Neutrophil (primary cell): ENCODE data around the gene STAB2.

Experiments used
- H3K27ac ChIP-seq: fragments of 200-600 bp; sonication (generic); 2 replicates; pipeline ENCODE4 v1.5.1; 2016; ENCODE audit warnings: mild to moderate bottlenecking, moderate library complexity
- H3K27me3 ChIP-seq: fragments of 200-600 bp; sonication (generic); 2 replicates; pipeline ENCODE4 v1.6.0; 2016; ENCODE audit warnings: mild to moderate bottlenecking
- H3K36me3 ChIP-seq: fragments of 200-600 bp; sonication (generic); 2 replicates; pipeline ENCODE4 v1.5.1; 2017
- H3K4me1 ChIP-seq, 2 experiments: fragments of 200-600 bp in 1 of 2; sonication (generic) in 1 of 2; 1 replicate in 1 of 2; 2 replicates in 1 of 2; pipeline versions ENCODE4 v1.5.1 to v1.6.1; 2013 to 2016; ENCODE audit warnings: low read depth in 1 of 2, low read length in 1 of 2, mild to moderate bottlenecking in 1 of 2, moderate library complexity in 1 of 2; ENCODE audit not compliant: control insufficient read depth in 1 of 2, insufficient read depth in 1 of 2
- H3K4me3 ChIP-seq, 2 experiments: fragments of 200-600 bp in 1 of 2; sonication (generic) in 1 of 2; 1 replicate in 1 of 2; 2 replicates in 1 of 2; pipeline ENCODE4 v1.5.1; 2013 to 2016; ENCODE audit warnings: low read depth in 1 of 2, low read length in 1 of 2, mild to moderate bottlenecking in 1 of 2, moderate library complexity in 1 of 2
- H3K9me3 ChIP-seq: fragments of 200-600 bp; sonication (generic); 2 replicates; pipeline ENCODE4 v1.5.1; 2016
- TF ChIP-seq, protein P1 (sequence below): fragments of 200-600 bp; sonication (generic); IDR thresholded peaks from 2 replicates; pipeline ENCODE4 v1.5.1; 2016; ENCODE audit warnings: antibody characterized with exemption

Gene STAB2

DNA sequence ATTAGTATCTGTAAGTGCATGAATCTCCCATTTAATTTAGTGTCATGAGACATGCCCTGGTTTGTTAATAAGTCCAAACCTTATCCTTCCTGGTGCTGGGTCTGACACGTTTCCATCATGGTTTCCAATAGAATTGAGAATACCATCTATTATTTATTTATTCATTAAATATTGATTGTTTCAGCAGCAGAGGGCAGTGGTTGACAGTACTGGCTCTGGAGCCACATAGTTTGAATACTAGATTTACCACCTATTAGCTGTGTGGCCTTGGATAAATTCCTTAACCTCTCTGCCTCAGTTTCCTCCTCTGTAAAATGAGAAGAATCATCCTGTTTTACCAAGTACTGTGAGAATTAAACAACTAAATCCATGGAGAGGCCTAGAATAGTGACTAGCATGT, 941 bp upstream of the STAB2 start:
- no peaks in the 10 kb centered on the region for H3K36me3 ChIP-seq
- H3K4me1 ChIP-seq: no peaks in the 10 kb centered on the region
- no peak overlapping the region for H3K4me3 ChIP-seq
- TF ChIP-seq, protein P1, sequence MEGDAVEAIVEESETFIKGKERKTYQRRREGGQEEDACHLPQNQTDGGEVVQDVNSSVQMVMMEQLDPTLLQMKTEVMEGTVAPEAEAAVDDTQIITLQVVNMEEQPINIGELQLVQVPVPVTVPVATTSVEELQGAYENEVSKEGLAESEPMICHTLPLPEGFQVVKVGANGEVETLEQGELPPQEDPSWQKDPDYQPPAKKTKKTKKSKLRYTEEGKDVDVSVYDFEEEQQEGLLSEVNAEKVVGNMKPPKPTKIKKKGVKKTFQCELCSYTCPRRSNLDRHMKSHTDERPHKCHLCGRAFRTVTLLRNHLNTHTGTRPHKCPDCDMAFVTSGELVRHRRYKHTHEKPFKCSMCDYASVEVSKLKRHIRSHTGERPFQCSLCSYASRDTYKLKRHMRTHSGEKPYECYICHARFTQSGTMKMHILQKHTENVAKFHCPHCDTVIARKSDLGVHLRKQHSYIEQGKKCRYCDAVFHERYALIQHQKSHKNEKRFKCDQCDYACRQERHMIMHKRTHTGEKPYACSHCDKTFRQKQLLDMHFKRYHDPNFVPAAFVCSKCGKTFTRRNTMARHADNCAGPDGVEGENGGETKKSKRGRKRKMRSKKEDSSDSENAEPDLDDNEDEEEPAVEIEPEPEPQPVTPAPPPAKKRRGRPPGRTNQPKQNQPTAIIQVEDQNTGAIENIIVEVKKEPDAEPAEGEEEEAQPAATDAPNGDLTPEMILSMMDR: no peak
- H3K27ac ChIP-seq: no peak overlapping the region
- H3K9me3 ChIP-seq: no peaks in the 10 kb centered on the region
- H3K27me3 ChIP-seq: peaks cover 32% of the 10 kb centered on the region

DNA sequence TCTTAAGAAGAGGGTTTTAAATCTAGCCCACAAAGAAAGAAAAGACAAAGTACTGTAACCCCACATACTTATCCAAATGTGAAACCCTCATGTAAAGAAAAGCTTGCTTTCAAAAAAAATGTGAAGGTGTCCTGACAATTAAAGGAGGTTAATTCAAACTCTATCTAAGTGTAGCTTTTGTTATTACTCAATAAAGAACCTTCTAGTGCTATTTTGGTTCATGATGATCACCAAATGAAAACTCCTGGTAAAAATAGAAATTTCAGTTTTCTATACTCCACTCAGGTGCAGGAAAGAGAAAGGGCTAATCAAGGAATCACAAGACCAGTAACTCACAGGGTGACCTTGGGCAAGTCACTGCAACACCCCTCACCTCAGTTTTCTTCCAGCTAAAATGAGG, 1.6 kb downstream of the STAB2 start:
- TF ChIP-seq, protein P1: no peak
- Histone ChIP-seq H3K4me3 (no peak overlapping the region), H3K27ac (no peak overlapping the region), H3K4me1 (no peaks in the 10 kb centered on the region), H3K36me3 (no peaks in the 10 kb centered on the region), H3K27me3 (peaks cover 23% of the 10 kb centered on the region), H3K9me3 (no peaks in the 10 kb centered on the region)

DNA sequence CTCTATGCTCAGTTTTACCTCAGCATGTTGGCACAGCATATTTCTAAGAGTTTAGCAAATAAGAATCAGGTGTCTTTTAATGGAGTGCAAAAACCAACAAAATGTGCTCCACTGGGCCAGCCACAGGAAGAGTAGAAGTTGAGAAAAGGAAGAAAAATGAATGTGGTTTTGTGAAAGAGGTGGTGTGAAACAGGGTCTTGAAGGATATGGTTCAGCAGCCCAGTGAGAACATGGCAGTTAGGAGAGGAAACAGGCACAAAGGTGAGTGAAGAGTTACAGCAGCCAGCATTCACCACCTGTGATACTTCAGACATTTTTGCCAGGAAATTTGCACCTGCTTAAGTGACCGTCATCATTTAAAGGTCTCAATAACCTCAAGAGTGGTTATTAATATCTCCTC, 2.4 kb downstream of the STAB2 start:
- H3K4me1 ChIP-seq: no peaks in the 10 kb centered on the region
- H3K27me3 ChIP-seq: peaks cover 15% of the 10 kb centered on the region
- no peaks in the 10 kb centered on the region for H3K9me3 ChIP-seq
- no peaks in the 10 kb centered on the region for H3K36me3 ChIP-seq
- no peak overlapping the region for H3K27ac ChIP-seq
- no peak overlapping the region for H3K4me3 ChIP-seq
- TF ChIP-seq, protein P1: no peak

DNA sequence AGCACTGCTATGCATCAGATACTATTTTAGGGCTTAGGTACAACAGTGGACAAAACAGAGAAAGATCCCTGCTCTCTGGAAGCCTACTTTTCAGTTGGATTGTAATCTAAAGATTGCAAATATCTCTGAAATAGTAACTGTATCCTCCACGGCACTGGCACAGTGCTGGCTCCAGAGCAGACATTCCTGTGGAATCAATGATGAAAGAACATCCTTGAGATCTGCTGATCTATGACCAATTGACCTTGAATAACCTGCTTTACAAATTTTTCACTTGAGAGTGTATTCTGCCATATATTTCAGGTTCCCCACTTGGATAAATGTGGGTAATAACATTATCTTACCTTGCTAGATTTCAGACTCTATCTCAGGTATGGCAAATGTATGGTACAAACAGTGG, 3.2 kb downstream of the STAB2 start:
- Histone ChIP-seq H3K27me3 (peaks cover 9% of the 10 kb centered on the region), H3K27ac (no peak overlapping the region), H3K4me3 (no peak overlapping the region), H3K4me1 (no peaks in the 10 kb centered on the region), H3K9me3 (no peaks in the 10 kb centered on the region), H3K36me3 (no peaks in the 10 kb centered on the region)
- TF ChIP-seq, protein P1: no peak

DNA sequence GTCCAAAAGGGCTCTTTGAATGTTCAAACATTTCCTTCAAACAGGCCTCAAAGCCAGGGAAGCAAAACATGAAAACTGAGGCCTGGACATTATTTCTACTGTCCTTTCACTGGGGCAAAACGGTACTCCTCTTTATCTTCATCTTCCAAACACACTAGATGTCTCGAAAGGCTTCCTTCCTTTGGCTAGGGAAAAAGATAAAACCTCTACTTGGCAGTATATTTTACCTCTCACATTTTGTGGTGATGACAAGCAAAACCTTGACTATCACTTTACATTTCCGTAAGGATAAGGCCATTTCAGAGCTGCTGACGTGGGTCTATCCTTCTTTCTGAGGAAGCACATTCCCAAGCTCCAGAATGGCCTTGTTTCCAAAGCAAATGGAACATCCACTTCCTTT, 9.9 kb downstream of the STAB2 start:
- TF ChIP-seq, protein P1: no peak
- H3K27ac ChIP-seq: no peak overlapping the region
- H3K27me3 ChIP-seq: peaks cover 13% of the 10 kb centered on the region
- no peak overlapping the region for H3K4me3 ChIP-seq
- H3K9me3 ChIP-seq: no peaks in the 10 kb centered on the region
- H3K36me3 ChIP-seq: no peaks in the 10 kb centered on the region
- no peaks in the 10 kb centered on the region for H3K4me1 ChIP-seq

DNA sequence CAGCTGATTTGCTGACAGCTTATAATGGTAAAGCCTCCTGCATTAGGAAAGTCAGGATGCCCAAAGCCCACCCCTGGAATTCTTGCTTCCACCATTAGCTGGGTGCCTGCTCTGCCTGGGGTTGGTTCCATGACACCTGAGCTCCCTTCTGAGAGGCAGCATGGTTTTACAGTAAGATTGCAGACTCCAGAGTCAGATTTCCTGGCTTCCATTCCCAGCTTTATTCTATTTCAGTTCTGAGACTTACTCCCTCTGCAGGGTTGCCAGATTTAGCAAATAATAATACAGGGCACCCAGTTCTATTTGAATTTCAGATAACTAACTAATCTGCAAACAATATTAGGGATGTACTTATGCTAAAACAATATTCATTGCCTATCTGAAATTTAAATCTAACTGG, 12.2 kb downstream of the STAB2 start:
- Histone ChIP-seq H3K9me3 (no peaks in the 10 kb centered on the region), H3K4me3 (no peak overlapping the region), H3K4me1 (no peaks in the 10 kb centered on the region), H3K27ac (no peak overlapping the region), H3K36me3 (no peaks in the 10 kb centered on the region), H3K27me3 (peaks cover 8% of the 10 kb centered on the region)
- TF ChIP-seq, protein P1: no peak
